ENCODE data around the gene FTH1. TPM values are rescaled to one million over a fixed set of nuclear protein-coding genes. Genes with fewer than 3 reads are reported as not detected.
A peak's percentile ranks its signal among the peaks of the same experiment; 100 is the strongest.

Gene FTH1
- 1,000 to 10,000 TPM; 3,399 to 5,471 (median 4,336) TPM for total RNA-seq

DNA sequence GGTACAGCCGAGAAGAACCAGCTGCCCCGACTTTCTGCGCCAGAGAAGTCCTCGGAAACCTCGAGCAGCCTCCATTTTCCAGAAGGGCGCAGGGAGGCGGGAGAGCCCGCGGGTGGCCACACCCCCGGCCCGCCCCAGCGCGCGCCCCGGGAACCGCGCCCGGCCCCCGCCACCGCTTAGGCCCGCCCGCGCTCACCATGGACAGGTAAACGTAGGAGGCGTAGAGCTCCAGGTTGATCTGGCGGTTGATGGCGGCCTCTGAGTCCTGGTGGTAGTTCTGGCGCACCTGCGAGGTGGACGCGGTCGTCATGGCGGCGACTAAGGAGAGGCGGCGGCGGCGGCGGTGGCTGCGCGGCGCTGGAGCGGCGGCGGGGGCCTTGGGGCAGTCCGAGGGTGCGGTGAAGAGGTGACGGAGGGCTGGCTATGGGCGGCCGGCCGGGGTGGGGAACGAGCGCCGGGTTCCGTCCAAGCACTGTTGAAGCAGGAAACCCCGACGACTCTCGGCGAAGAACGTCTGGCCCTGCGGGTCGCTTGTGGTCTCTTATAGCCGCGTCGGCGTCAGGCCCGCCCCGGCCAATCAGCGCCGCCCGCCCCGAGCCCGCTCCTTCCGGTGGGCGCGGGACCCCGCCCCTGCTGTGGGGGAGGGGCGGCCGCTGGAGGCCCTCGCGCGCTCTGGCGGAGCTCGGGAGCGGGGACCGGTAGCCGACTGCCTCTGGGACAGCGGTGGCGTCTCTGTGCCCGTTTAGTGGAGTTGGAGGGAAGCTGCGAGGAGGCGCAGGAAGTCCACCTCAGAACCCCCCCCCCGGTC is at the start of gene FTH1:
Gene FTH1 (minus strand): TSS at position 519 of the 808 bp plus-strand sequence. CDS start 209 bp downstream, at position 310.
- H3K36me3 ChIP-seq: peaks cover 0 to 22% (median 0%) of the 10 kb centered on the region in 3 donors
- H3K27me3 ChIP-seq: no peaks in the 10 kb centered on the region
- TF ChIP-seq POLR2A (IDR thresholded peaks at IDR 0.05): peak; percentile 100
- TF ChIP-seq CTCF (IDR thresholded peaks at IDR 0.05): peak in 1 of 6 experiments; percentile 6
- peak within 1 kb of the TSS; percentile 85 to 99 (median 96) for H3K4me3 ChIP-seq
- DNase-seq: peak; percentile 89 to 97 (median 95)
- H3K9me3 ChIP-seq: no peaks in the 10 kb centered on the region
- peaks cover 8 to 69% (median 34%) of the 10 kb centered on the region in 4 donors for H3K4me1 ChIP-seq
- peak within 1 kb of the TSS; percentile 100 for H3K27ac ChIP-seq

DNA sequence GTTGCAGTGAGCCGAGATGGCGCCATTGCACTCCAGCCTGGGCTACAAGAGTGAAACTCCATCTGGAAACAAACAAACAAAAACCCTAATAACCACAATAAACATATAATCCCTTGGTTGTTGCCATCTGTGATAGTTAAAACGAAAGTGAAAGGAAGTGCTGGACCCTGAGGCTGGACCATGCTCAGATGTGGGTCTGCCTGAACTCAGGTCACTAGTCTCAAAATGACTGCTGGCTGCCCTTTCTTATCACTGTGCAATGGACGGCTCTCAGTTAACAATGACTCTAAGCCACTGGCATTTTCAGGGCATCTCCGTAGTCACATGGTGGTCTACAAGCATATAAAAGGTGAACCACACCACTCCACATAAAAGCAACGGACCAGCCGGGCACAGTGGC is 48.2 kb upstream of the FTH1 start:
- H3K4me3 ChIP-seq: no peak overlapping the region
- no peaks in the 10 kb centered on the region for H3K36me3 ChIP-seq
- H3K27me3 ChIP-seq: no peaks in the 10 kb centered on the region
- DNase-seq: no peak
- no peak for TF ChIP-seq CTCF (IDR thresholded peaks at IDR 0.05)
- no peak for TF ChIP-seq POLR2A (IDR thresholded peaks at IDR 0.05)
- H3K4me1 ChIP-seq: peaks cover 0 to 12% (median 0%) of the 10 kb centered on the region in 4 donors
- no peaks in the 10 kb centered on the region for H3K9me3 ChIP-seq
- H3K27ac ChIP-seq: no peak overlapping the region

DNA sequence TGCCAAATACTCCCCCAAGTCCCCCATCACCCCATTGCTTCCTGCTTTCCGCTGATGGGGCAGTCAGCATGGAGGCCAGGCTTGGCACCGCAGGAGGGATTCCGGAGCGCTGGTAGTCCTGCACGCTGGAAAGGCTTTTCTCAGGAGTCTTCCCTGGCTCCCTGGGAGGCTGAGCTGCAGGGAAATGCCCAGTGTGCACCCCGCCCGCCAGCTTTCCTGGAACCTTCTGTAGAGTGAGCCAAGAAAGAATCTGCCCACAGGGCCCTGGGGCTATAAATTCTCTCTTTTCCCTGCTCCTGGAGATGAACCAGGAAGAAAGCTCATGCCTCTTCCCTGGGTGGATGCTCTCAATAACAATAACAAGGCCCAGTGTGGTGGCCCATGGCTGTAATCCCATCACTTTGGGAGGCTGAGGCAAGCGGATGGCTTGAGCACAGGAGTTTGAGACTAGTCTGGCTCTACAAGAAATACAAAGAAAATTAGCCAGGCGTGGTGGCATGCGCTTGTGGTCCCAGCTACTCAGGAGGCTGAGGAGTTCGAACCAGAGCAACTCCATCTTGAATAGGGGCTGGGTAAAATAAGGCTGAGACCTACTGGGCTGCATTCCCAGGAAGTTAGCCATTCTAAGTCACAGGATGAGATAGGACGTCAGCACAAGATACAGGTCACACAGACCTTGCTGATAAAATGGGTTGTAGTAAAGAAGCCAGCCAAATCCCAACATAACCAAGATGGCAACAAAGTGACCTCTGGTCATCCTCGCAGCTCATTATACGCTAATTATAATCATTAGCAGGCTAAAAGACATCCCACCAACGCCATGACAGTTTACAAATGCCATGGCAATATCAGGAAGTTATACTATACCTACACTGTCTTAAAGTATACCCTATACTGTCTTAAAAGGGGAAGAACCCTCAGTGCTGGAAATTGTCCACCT is 46.4 kb upstream of the FTH1 start:
- no peak for TF ChIP-seq CTCF (IDR thresholded peaks at IDR 0.05)
- no peak for TF ChIP-seq POLR2A (IDR thresholded peaks at IDR 0.05)
- Histone ChIP-seq H3K9me3 (no peaks in the 10 kb centered on the region), H3K27me3 (no peaks in the 10 kb centered on the region), H3K36me3 (no peaks in the 10 kb centered on the region), H3K4me3 (no peak overlapping the region), H3K27ac (peak overlapping the region in 1 of 4 donors; percentile 30), H3K4me1 (peaks cover 0 to 12% (median 0%) of the 10 kb centered on the region in 4 donors)
- peak in 1 of 3 donors; percentile 4 for DNase-seq

GRCh38 chr11:62012832-62013461 is 45.5 kb upstream of the FTH1 start:
- Histone ChIP-seq H3K27ac (peak overlapping the region in 1 of 4 donors; percentile 30), H3K4me3 (no peak overlapping the region), H3K4me1 (peaks cover 0 to 12% (median 0%) of the 10 kb centered on the region in 4 donors), H3K27me3 (no peaks in the 10 kb centered on the region), H3K9me3 (no peaks in the 10 kb centered on the region), H3K36me3 (no peaks in the 10 kb centered on the region)
- no peak for TF ChIP-seq POLR2A (IDR thresholded peaks at IDR 0.05)
- no peak for TF ChIP-seq CTCF (IDR thresholded peaks at IDR 0.05)
- DNase-seq: peak in 2 of 3 donors; percentile 57 to 68

DNA sequence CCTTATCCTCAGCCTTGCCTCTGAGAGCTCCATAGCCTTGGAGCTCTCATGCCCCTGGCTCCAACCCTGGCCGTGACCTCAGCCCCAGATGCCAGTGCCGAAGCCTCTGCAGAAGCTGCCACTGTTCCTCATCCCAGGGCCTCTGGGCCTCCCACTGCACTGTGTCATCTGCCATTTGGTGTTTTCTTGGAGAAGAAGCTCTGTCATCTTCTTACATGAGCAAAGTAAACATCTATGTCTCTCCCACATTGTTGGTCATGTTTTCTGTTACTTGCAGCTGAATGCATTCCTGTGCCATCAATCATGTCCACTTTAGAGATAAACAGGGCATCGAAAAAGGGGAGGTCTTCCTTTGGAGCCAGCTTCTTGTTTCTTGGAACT is 45.0 kb upstream of the FTH1 start:
- DNase-seq: peak in 1 of 3 donors; percentile 27
- Histone ChIP-seq H3K4me1 (peaks cover 0 to 12% (median 0%) of the 10 kb centered on the region in 4 donors), H3K4me3 (no peak overlapping the region), H3K27ac (no peak overlapping the region), H3K9me3 (no peaks in the 10 kb centered on the region), H3K36me3 (no peaks in the 10 kb centered on the region), H3K27me3 (no peaks in the 10 kb centered on the region)
- TF ChIP-seq CTCF (IDR thresholded peaks at IDR 0.05) (no peak), POLR2A (IDR thresholded peaks at IDR 0.05) (no peak)

All from Peyer's patch (tissue), 4 donors.